ENCODE data around the gene PGM5. TPM values are rescaled to one million over a fixed set of nuclear protein-coding genes. Genes with fewer than 3 reads are reported as not detected.
"Not testable (repeated sequence)": the region's sequence is repeated elsewhere in the genome, so short reads cannot be mapped to it uniquely, and the experiment has no call there.

PGM5 gene
- total RNA-seq, 2 experiments from 2014 or later: not detected

GRCh38 chr9:68343992-68344391, 12.4 kb upstream of the PGM5 start:
- not testable (repeated sequence) for H3K4me1 Mint-ChIP-seq, H3K27ac Mint-ChIP-seq, H3K36me3 Mint-ChIP-seq, DNase-seq, H3K4me3 Mint-ChIP-seq, H3K9me3 Mint-ChIP-seq
- peaks cover 11% of the 10 kb centered on the region for H3K27me3 Mint-ChIP-seq

GRCh38 chr9:68351689-68352088, 4.7 kb upstream of the PGM5 start:
- H3K27ac Mint-ChIP-seq, H3K9me3 Mint-ChIP-seq: not testable (repeated sequence)

GRCh38 chr9:68355993-68356379, 425 bp upstream of the PGM5 start:
- H3K4me1 Mint-ChIP-seq, H3K9me3 Mint-ChIP-seq, H3K27ac Mint-ChIP-seq, H3K36me3 Mint-ChIP-seq, DNase-seq: not testable (repeated sequence)
- H3K27me3 Mint-ChIP-seq: peaks cover 33% of the 10 kb centered on the region
- H3K4me3 Mint-ChIP-seq: peak overlapping the region; percentile 39

More at GRCh38 chr9:68351689-68352088, 4.7 kb upstream of the PGM5 start:
- not testable (repeated sequence) for H3K36me3 Mint-ChIP-seq, H3K4me1 Mint-ChIP-seq, DNase-seq, H3K4me3 Mint-ChIP-seq
- peaks cover 18% of the 10 kb centered on the region for H3K27me3 Mint-ChIP-seq

DNA sequence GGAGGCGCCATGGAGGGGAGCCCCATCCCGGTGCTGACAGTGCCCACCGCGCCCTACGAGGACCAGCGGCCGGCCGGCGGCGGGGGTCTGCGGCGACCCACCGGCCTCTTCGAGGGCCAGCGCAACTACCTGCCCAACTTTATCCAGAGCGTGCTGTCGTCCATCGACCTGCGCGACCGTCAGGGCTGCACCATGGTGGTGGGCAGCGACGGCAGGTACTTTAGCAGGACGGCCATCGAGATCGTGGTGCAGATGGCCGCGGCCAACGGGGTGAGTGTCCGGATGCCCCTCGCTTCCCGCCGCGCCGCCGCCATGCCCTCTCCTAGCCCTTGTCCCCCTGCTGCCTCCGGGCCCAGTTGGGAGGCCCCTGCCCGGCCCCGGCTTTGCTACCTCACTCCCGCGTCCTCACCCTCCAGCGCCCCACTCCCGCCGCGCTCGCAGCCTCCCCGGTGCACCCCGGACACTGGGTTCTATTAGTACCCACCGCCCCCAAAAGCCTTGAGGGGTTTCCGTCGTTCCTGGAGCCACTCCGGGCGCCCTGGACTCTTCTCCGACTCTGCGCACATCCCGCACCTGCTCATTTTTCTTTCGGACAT, 806 bp downstream of the PGM5 start:
- not testable (repeated sequence) for H3K36me3 Mint-ChIP-seq, H3K4me1 Mint-ChIP-seq, DNase-seq, H3K27ac Mint-ChIP-seq, H3K9me3 Mint-ChIP-seq, H3K4me3 Mint-ChIP-seq
- H3K27me3 Mint-ChIP-seq: peaks cover 33% of the 10 kb centered on the region

GRCh38 chr9:68366933-68367547, 10.6 kb downstream of the PGM5 start:
- H3K4me3 Mint-ChIP-seq, H3K9me3 Mint-ChIP-seq, H3K4me1 Mint-ChIP-seq, H3K27ac Mint-ChIP-seq, H3K36me3 Mint-ChIP-seq, H3K27me3 Mint-ChIP-seq, DNase-seq: not testable (repeated sequence)

DNA sequence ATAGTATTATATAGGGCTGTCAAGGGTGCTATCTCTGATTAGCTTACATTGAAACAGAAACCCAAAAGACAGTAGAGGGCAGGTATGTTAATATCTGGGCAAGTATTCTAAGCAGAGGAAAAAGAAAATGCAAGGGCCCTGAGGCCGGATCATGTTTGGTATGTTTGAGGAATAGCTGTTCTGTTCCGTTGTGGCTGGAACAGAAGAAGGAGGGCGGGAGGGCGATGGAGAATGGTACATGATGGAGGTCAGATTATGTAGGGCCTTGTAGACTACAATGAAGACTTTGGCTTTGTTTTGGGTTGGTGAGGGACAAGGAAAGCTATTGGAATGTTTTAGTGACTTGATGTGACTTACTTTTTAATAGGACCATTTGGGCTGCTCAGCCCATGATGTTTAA, 19.4 kb downstream of the PGM5 start:
- H3K27me3 Mint-ChIP-seq: peaks cover 23% of the 10 kb centered on the region
- not testable (repeated sequence) for H3K36me3 Mint-ChIP-seq, H3K27ac Mint-ChIP-seq

GRCh38 chr9:68377723-68378122, 21.3 kb downstream of the PGM5 start:
- not testable (repeated sequence) for H3K27ac Mint-ChIP-seq, H3K36me3 Mint-ChIP-seq, H3K9me3 Mint-ChIP-seq, DNase-seq, H3K4me3 Mint-ChIP-seq, H3K4me1 Mint-ChIP-seq
- H3K27me3 Mint-ChIP-seq: peaks cover 19% of the 10 kb centered on the region

More for the DNA sequence above, 19.4 kb downstream of the PGM5 start:
- not testable (repeated sequence) for DNase-seq, H3K4me1 Mint-ChIP-seq, H3K9me3 Mint-ChIP-seq, H3K4me3 Mint-ChIP-seq

DNA sequence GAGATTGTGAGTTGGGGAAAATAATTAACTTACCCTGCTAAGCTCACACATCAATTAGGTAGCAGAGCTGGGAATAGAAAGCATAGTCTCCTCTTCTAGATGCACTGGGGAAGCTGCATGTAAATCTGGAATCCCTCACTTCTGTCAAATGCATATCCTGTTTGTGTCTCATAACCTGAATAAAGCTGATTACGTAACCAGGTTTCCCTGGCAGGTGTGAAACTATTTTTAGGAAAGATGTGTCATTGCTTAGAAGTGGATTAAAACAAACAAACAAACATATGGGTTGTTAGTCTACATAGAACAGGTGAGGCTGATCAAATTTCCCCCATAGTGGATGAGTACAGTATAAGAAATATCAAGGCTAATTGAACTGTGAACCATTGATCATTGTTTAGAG, 27.5 kb downstream of the PGM5 start:
- not testable (repeated sequence) for H3K4me1 Mint-ChIP-seq, H3K27ac Mint-ChIP-seq, H3K9me3 Mint-ChIP-seq

DNA sequence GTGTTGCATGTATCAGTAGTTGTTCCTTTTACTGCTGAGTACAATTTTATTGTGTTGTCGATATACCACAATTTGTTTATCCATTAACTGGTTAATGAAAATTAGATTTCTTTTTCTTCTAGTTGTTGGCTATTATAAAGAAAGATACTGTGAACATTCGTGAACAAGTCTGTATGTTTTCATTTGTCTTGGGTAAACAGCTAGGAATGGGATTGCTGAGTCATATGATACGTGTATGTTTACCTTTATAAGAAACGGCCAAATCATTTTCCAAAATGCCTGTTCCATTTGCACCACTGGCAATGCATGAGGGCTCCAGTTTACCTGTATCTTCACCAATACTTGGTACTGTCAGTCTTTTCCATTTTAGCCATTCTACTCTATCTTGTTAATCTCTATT, 33.1 kb downstream of the PGM5 start:
- not testable (repeated sequence) for H3K4me1 Mint-ChIP-seq, H3K27me3 Mint-ChIP-seq, H3K9me3 Mint-ChIP-seq, DNase-seq, H3K27ac Mint-ChIP-seq, H3K4me3 Mint-ChIP-seq, H3K36me3 Mint-ChIP-seq

More for the DNA sequence above, 27.5 kb downstream of the PGM5 start:
- H3K27me3 Mint-ChIP-seq: peaks cover 10% of the 10 kb centered on the region
- not testable (repeated sequence) for H3K4me3 Mint-ChIP-seq, DNase-seq, H3K36me3 Mint-ChIP-seq

DNA sequence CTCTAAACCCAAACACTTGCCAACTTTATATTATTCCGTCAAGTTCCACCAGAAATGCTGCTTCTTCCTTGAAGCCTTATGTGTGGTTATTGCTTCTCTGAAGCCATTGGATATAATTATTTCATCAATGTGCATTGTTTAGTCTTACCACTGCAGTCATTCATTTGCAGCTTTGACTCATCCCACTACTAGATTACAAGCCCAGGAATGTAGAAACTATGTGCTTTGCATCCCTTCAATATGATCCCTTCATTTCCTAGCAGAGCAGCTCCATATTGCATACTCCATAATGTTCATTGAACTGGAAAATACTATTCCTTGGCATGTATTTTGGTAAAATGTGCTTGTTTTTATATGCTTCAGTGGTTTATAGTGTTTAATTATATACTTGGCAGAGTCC, 34.3 kb downstream of the PGM5 start:
- H3K9me3 Mint-ChIP-seq, H3K36me3 Mint-ChIP-seq, H3K27ac Mint-ChIP-seq, DNase-seq, H3K4me1 Mint-ChIP-seq, H3K4me3 Mint-ChIP-seq, H3K27me3 Mint-ChIP-seq: not testable (repeated sequence)

GRCh38 chr9:68396411-68397094, 40.1 kb downstream of the PGM5 start:
- not testable (repeated sequence) for H3K27ac Mint-ChIP-seq, H3K4me3 Mint-ChIP-seq, H3K9me3 Mint-ChIP-seq, DNase-seq, H3K36me3 Mint-ChIP-seq, H3K27me3 Mint-ChIP-seq, H3K4me1 Mint-ChIP-seq

DNA sequence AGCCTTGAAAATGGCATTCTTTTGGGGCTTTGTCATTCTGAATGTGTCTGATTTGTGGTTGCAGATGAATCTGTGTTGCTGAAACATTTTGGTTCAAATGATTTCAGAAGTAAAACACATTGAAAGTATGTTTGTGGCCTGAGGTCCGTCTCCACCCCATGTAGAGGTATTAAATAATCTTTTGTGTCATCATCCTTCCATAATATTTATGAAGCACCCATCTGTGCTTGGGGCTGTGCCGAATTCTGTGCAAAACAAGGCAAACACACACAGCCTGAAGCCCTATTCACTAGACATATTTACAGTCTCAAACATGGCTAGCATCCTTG, 40.6 kb downstream of the PGM5 start:
- not testable (repeated sequence) for H3K27me3 Mint-ChIP-seq, H3K36me3 Mint-ChIP-seq

DNA sequence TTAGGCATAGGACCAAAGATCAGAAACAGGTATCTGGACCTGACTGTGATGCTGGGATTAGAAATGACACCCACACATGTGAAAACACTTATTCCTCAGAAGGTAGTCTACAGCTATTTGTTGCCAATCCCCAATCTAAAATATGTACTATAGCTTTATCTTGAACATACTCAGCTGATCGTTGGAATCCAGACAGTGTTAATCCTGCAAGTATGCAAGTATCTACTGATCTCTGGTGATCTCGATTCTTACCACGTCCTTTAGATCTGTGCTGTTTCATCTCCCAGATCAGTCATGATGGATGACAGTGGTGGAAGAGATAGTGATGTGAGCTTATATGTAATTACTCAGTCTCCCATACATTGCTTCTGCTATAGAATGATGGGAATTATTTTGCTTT, 41.4 kb downstream of the PGM5 start:
- not testable (repeated sequence) for H3K27ac Mint-ChIP-seq, H3K4me1 Mint-ChIP-seq, H3K4me3 Mint-ChIP-seq, H3K27me3 Mint-ChIP-seq, H3K36me3 Mint-ChIP-seq, DNase-seq, H3K9me3 Mint-ChIP-seq

More for the DNA sequence above, 40.6 kb downstream of the PGM5 start:
- not testable (repeated sequence) for DNase-seq, H3K27ac Mint-ChIP-seq, H3K4me3 Mint-ChIP-seq, H3K4me1 Mint-ChIP-seq, H3K9me3 Mint-ChIP-seq

- not testable (repeated sequence) for DNase-seq, H3K4me1 Mint-ChIP-seq, H3K4me3 Mint-ChIP-seq, H3K9me3 Mint-ChIP-seq, H3K27ac Mint-ChIP-seq, H3K27me3 Mint-ChIP-seq, H3K36me3 Mint-ChIP-seq
Observed at GRCh38 chr9:68398324-68398723, 41.9 kb downstream of the PGM5 start.

DNA sequence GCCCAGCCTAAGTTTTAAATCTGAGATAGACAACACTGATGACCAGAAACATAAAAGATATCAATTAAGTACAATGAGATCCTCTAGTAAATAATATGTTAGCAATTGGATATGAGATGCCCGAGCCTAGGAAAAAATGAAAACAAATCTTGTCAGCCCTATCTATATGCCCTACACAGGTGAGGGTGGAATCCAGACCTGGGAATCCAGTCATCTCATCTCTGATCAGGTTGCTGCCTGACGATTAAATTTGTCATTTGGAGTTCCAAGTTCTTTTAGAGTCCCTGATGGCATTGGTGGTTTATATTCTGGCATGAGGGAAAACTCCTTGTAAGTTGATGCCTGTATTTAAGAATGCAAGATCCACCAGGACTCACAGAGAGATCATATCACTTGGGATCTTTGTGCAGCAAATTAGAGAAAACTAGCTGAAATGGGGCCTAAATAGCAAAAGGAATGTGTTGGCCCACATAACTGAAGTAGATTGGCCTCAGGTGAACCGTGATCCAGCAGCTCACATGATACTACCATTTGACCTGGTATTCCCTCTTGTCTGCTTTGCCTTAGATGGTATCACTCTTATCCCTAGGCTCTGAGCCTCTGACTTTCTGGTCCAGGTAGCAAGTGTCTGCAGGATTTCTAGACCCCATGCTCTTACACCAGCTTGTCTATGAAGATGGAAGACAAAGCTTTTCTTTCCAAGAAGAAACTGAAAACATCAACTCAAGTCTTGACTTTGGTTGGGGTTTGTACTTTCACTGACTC, 48.2 kb downstream of the PGM5 start:
- not testable (repeated sequence) for H3K4me3 Mint-ChIP-seq, H3K4me1 Mint-ChIP-seq, H3K27ac Mint-ChIP-seq, H3K36me3 Mint-ChIP-seq, DNase-seq, H3K9me3 Mint-ChIP-seq
- H3K27me3 Mint-ChIP-seq: peaks cover 10% of the 10 kb centered on the region

Measured in activated naive CD8-positive, alpha-beta T cell treated with anti-CD3 and anti-CD28 coated beads for 36 hours (primary cell).